HG02885 (cell line): ENCODE data around the gene RXRB.

Experiments used
- ATAC-seq: cut with Tn5 transposase; IDR thresholded peaks from one replicate; pipeline ENCODE4 v1.9.1; 2021; ENCODE audit warnings: mild to moderate bottlenecking; ENCODE audit not compliant: unreplicated experiment, poor library complexity

RXRB gene

GRCh38 chr6:33198159-33198852, 2.2 kb downstream of the RXRB start:
- no peak for ATAC-seq

GRCh38 chr6:33197431-33198048, 2.9 kb downstream of the RXRB start:
- ATAC-seq: no peak

DNA sequence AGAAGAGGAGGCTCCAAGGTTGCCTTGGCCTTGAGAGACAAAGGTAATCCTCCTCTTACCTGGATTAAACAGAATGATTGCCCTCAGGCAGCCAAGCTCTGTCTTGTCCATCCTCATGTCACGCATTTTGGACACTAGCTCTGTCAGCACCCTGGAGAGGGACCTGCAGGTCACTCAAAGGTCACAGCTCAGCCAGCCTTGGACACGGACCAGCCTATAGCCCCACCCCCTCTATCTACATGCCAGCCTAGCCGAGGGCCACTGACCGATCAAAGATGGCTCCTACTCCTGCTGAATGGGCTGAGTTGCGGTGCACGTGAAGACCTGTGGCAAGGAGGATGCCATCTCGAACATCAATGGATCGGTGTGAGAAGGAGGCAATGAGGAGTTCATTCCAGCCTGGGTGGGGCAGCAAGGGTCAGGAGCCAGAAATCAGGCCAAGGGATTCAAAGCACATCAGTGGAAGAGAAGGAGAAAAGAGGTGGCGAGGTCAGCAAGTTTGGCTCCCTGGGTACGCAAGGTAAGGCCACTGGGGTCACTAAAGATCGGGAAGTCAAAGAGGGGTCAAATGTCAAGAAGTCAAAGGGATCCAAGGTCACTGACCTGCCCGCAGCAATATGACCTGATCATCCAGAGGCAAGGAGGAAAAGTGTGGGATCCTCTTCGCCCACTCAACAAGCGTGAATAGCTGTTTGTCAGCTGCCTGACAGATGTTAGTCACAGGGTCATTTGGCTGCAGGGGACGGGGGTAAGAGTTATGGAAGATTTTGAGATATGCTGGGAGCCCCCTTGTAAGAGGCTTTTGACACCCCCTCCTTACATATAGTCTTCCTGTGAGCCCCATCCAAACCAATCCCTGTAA, 4.9 kb downstream of the RXRB start:
- no peak for ATAC-seq

DNA sequence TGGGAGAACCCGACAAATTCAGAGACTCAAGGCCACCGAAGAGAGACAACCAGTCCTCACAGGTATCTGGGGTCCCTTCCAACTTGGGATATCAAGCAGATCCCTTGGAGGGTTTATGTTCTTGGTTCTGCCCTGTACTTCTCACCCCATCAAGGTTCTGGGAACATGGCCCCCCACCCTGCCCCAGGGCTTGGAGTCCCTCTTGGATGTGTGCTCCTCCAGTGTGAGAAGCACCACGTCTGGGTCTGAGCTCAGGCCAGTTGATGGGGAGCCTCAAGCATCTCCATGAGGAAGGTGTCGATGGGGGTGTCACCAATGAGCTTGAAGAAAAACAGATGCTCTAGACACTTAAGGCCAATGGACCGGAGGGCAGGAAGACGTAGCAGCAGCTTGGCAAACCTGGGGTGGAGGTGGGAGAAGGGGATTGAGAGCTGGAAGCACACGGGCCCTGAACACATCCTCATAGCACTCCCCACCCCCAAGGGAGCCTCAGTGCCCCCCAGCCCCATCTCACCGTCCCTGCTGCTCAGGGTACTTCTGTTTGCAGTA, 6.0 kb downstream of the RXRB start:
- no peak for ATAC-seq

DNA sequence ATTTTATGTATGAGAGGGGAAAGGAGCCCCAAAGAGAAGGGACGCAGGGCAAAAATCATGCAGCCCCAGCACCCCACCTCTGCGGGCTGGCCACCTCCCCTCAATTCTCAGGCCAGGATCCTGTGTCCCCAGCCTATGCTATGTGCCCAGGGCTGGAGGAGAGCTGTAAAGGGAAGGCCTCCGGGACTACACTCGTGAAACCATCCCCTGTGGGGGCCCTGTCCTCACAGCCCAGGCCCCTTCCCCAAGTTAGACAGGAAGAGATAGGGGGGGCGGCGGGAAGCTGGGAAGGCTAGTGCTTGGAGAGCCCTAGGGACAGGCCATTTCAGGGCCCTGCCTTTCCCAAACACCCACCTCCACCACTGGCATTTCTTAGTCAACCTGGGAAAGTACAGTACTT, 6.8 kb downstream of the RXRB start:
- ATAC-seq: no peak

DNA sequence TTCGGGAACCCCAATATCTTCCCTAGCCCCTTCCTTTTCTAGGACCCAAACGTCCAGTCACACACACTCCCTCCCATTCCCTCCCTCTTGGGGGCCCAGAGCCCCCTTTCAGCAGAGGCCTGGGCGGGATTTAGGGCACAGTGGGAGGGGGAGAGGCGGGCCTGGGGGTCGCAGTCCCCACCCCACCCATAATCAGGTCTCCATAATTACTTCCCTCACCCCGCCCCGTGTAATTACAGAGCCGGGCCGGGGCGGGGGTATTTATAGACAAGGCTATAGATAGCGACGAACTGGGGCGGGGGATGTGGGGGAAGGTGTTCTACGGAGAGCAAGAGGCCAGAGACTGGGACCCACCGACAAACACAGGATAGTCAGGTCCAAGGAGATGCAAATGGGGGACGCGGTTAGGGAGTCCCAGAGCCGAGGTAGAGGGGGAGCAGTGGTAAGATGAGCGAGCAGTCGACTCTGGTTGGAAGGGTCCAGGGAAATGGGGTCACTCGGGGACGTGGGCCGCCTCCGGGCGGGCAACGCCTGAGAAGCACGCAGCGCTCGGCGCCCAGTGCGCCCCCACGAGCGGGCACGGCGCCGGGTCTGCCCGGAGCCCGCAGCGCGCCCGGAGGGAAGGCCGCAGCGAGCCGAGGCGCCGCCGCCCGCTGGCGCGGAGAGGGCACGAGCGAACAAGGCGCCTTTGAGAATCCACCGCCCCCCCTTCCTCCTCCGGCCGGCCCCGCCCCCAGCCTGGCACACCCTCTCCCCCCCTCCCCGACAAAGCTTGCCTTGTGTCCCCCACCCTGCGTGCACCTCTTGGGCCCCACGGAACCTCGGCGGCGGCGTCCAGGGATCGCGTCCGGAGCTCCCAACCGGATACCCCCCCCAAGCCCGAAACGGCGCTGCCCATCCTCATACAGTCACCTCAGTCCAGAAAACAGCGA, 7.5 kb downstream of the RXRB start:
- no peak for ATAC-seq

DNA sequence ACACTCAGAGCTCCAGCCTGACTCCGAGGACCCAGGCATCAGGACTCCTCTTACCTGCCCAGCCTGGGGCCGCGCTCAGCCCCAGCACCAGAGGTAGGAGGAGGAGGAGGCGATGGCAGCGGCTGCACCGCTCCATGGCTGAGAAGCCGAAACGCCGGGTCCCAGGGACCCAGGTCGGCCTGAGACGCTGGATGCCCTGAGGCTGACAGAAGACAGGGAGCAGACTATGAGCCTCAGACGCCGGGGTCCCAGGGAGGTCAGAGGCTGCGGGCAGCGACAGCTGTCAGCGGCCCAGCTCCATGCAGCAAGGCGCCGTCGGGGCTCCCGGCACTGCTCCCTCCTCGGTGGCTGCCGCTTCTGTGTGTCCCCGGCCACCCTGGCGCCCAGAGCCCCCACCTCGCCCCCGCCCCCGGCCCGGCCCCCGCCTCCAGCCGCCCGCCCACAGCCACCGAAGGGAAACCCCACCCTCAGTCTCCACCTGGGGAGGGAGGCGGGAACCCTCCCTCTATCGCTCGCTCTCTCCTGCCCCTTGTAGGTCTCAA, 8.3 kb downstream of the RXRB start, which contains the start of gene COL11A2:
Gene COL11A2, minus strand, starts transcription at position 363 of the 542 bp plus-strand sequence. Its CDS starts 227 bp downstream, at position 136.
- no peak for ATAC-seq

- no peak for ATAC-seq
Observed at GRCh38 chr6:33191383-33192104, 8.9 kb downstream of the RXRB start.

GRCh38 chr6:33190504-33191107, 9.9 kb downstream of the RXRB start:
- no peak for ATAC-seq

DNA sequence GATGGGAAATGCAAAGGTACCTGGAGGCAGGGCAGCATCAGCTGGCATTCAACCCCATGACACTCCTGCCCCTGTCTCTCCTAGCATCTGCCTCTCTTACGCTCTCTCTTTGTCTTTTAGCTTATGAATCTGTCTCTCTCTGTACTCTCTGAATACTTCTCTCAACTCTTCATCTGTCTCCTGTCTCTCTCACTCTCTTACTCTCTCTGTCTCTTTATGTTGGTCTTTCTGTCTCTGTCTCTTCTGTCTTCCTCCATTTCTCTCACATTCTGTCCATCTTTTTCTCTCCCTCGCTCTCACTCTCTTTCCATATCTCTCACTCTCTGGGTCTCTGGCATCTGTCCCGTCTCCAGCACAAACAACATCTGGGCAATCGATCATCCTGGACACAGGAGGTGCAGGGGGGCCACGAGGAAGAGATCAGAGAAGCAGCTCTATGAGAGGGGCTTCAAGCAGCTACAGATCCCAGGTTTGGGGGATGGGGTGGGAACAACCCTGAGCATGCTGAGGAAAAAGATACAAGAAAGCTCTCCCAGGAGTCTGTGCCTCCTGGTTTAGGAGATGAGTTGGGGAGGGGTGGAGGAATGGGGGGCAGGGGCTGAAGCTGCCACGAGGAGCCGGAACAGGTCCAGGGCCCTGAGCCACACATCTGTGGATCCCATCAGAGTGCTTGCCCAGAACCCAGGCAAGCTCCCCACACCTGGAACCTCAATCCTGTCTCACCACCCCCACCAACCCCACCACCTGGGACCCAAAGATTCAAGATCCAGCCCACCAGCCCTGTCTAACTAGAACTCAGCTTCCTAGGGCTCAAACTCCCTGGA, 10.6 kb downstream of the RXRB start:
- no peak for ATAC-seq

DNA sequence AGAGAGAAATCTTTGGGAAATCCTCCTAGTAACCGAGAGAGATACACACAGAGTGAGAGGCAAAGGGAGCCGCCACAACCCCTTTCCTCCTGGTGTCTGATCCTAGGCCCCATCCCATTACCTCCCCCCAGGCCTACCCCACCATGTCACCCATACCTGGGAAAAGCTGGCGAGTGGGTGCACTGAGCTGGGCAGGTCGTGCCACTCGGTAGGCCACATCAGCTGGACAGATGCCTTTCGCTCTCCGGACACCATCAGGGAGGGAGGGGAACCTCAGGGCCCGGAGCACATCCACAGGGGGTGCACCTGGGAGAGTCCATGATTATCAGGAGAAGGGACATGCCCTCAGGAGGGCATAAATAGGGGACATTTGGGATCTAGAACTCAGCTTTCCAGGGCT, 11.3 kb downstream of the RXRB start:
- no peak for ATAC-seq

- ATAC-seq: no peak
Observed at GRCh38 chr6:33187809-33188208, 12.7 kb downstream of the RXRB start.

- no peak for ATAC-seq
Observed at GRCh38 chr6:33185654-33186187, 14.7 kb downstream of the RXRB start.

- ATAC-seq: no peak
Observed at GRCh38 chr6:33185190-33185589, 15.3 kb downstream of the RXRB start.

DNA sequence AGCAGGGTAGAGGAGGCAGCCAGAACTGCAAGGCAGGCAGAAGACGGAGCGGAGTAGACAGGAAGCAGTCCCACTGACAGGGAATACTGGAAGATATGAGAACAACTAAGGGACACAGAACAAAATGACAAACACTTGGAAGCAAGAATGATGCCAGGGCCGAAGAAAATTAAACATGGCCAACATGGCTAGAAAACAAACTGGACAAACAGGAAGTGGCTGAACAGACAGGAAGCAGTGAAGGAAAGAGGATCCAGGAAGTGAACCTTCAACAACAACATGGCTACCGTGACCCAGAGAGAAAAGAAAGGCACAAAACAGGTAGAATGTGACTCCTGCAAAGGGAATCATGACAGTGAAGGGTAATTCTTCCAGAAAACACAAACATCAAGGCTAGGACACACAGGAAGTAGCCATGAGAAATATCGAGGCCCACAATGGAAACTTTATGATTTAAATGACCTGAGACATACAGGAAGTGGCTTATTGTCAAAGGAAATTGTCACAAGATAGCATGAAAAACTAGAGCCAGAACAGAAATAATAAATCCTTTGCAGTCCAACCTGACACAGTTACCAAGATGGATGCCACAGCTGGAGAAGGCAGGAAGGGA, 17.3 kb downstream of the RXRB start:
- ATAC-seq: no peak

DNA sequence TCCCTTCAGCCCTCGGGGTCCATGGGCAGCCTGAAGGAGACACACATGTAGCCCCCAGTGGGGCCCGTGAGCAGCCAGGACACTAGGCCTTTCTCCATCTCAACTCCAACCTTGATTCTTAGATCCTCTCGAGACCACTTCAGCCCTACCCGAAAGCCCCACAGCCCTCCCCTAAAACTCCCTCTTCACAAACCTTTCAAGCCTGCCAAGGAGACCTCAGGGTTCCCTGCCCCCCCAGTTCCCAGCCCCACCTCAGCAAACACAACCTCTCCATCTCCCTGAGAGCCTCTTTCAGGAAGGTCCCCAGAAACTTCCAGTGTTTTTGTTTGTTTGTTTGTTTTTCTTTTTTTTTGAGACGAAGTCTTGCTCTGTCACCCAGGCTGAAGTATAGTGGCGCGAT, 19.3 kb downstream of the RXRB start:
- ATAC-seq: no peak
